Activated CD8-positive, alpha-beta T cell treated with anti-CD3 and anti-CD28 coated beads, Interleukin-2, amount 10 ng/mL, durations not matched to agents 7 days and 5 days (primary cell): ENCODE results near the gene CCDC188. TPM values are rescaled to one million over a fixed set of nuclear protein-coding genes. Genes with fewer than 3 reads are reported as not detected.
A peak's percentile ranks its signal among the peaks of the same experiment; 100 is the strongest.

Source experiments
- ATAC-seq: fragments of 150-1000 bp; cut with Tn5 transposase; one replicate; pipeline ENCODE4 v1.10.0; 2021; ENCODE audit warnings: moderate library complexity
- CTCF ChIA-PET: fragments of 350-600 bp; sonication (Branson Sonifier 250); formaldehyde crosslinking; loops from one replicate; lab custom pipeline; 2021; ENCODE audit warnings: antibody characterized with exemption; lab: Charles Lee
- POLR2A ChIA-PET: fragments of 350-600 bp; sonication (Branson Sonifier 250); formaldehyde crosslinking; loops from one replicate; lab custom pipeline; 2021; ENCODE audit warnings: antibody characterized with exemption; lab: Charles Lee
- DNase-seq: peaks from one replicate; pipeline ENCODE4 v3.0.0-alpha.2; 2020
- H3K27ac Mint-ChIP-seq: one replicate; pipeline ENCODE4 v1.8.0; 2021; ENCODE audit warnings: mild to moderate bottlenecking, mixed read lengths
- H3K27me3 Mint-ChIP-seq: one replicate; pipeline ENCODE4 v1.8.0; 2021; ENCODE audit warnings: low read depth, mixed read lengths
- H3K36me3 Mint-ChIP-seq: one replicate; pipeline ENCODE4 v1.8.0; 2021; ENCODE audit warnings: low read depth, mixed read lengths
- H3K4me1 Mint-ChIP-seq: one replicate; pipeline ENCODE4 v1.8.0; 2021; ENCODE audit warnings: low read depth, mixed read lengths
- H3K4me3 Mint-ChIP-seq: one replicate; pipeline ENCODE4 v1.8.0; 2021; ENCODE audit warnings: mild to moderate bottlenecking, mixed read lengths
- H3K9me3 Mint-ChIP-seq: one replicate; pipeline ENCODE4 v1.8.0; 2022; ENCODE audit warnings: mixed read lengths; ENCODE audit not compliant: insufficient read depth
- total RNA-seq, 2 experiments: library from RNA; stranded (reverse); gene quantifications; one replicate each; pipeline ENCODE4 v1.2.3, GENCODE V29; 2021

Gene CCDC188
- total RNA-seq, 2 experiments from 2014 or later = not detected

DNA sequence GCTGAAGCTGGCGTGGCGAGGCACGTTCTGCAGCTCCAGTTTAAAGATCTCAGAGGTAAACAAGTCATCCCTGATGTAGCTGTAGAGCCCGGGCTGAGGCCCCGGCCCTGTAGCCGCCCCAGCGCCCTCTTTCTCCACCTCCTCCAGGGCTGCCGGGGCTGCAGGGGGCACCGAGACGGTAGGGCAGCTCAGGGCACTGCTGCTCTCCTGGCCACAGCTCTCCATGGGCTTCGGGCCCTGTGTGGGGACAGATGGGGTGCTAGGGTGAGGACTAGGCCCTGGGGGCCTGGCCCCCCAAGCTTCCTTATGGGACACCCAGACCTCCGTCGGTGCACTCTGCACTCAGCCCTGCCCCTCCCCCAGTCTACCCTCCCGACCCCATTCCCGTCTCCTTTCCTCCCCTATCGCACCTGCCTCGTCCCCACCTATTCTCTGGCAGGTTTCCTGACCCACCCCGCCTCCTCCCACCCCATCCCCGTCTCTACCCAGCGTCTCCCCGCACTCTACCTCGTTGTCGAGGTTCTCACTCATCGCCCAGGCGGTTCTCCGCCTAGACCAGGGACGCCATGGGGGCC, 34.4 kb downstream of the CCDC188 start:
- no peaks in the 10 kb centered on the region for H3K27me3 Mint-ChIP-seq
- H3K36me3 Mint-ChIP-seq = peaks cover 61% of the 10 kb centered on the region
- CTCF ChIA-PET = interaction anchor here (0.9 to 4.4 kb wide), 3 partner anchors 8 to 21 kb away, joined by 3 to 28 read pairs (median 6); no protein-coding TSS in a partner anchor
- peaks cover 68% of the 10 kb centered on the region for H3K4me1 Mint-ChIP-seq
- H3K4me3 Mint-ChIP-seq = peak overlapping the region; percentile 90
- H3K9me3 Mint-ChIP-seq = no peaks in the 10 kb centered on the region
- POLR2A ChIA-PET = interaction anchor here (0.7 to 1.3 kb wide), 10 partner anchors 8 to 96 kb away, joined by 3 to 7 read pairs (median 4); partner anchors contain the start of genes DGCR8 and TANGO2
- DNase-seq = peak; percentile 31
- peak; percentile 0 for ATAC-seq
- H3K27ac Mint-ChIP-seq = peak overlapping the region; percentile 98

DNA sequence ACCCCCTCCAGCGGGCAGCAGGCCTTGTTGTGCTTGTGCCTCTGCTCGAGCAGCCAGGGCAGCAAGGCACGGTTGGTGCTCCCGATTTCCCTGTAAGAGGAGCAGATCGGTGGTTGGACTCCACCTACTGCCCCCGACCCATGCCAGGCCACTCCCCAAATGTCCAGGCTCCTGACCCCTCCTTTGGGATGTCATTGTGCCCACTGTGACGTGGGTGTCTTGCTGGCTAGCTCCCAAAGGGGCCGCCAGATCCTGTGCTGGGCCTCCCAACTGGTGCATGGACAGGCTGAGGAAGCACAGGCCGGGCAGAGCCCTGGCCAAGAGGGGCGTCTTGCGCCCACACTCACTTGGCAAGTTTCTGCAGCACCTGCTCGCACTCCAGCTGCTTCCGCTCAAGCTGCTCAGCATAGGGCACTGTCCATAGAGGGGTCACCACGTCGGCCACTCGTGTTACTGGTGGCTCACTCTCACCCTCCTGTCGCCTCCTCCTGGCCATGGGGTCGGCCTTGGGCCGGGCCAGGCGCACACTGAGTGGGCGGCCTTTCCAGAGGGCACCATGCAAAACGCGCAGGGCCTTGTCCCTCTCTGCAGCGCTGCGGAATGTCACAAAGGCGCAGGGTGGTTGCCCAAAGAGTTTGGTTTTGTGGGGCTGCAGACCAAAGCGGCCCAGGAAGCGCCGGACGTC, 35.0 kb downstream of the CCDC188 start, which contains the start of gene RANBP1:
Gene RANBP1, plus strand, starts transcription at position 414 of the 685 bp plus-strand sequence. Its CDS starts 81 bp downstream, at position 495.
- H3K4me1 Mint-ChIP-seq = peaks cover 69% of the 10 kb centered on the region
- ATAC-seq (no peak), DNase-seq (no peak)
- no peaks in the 10 kb centered on the region for H3K9me3 Mint-ChIP-seq
- peak within 1 kb of the TSS; percentile 98 for H3K27ac Mint-ChIP-seq
- ChIA-PET POLR2A (interaction anchor here (0.7 to 1.1 kb wide), 3 partner anchors 13 to 95 kb away, joined by 3 read pairs; partner anchors contain the start of genes DGCR8 and TANGO2), CTCF (interaction anchor here (0.9 to 4.4 kb wide), 2 partner anchors 14 to 21 kb away, joined by 3 to 28 read pairs; no protein-coding TSS in a partner anchor)
- peak within 1 kb of the TSS; percentile 90 for H3K4me3 Mint-ChIP-seq
- no peaks in the 10 kb centered on the region for H3K27me3 Mint-ChIP-seq
- H3K36me3 Mint-ChIP-seq = peaks cover 64% of the 10 kb centered on the region

DNA sequence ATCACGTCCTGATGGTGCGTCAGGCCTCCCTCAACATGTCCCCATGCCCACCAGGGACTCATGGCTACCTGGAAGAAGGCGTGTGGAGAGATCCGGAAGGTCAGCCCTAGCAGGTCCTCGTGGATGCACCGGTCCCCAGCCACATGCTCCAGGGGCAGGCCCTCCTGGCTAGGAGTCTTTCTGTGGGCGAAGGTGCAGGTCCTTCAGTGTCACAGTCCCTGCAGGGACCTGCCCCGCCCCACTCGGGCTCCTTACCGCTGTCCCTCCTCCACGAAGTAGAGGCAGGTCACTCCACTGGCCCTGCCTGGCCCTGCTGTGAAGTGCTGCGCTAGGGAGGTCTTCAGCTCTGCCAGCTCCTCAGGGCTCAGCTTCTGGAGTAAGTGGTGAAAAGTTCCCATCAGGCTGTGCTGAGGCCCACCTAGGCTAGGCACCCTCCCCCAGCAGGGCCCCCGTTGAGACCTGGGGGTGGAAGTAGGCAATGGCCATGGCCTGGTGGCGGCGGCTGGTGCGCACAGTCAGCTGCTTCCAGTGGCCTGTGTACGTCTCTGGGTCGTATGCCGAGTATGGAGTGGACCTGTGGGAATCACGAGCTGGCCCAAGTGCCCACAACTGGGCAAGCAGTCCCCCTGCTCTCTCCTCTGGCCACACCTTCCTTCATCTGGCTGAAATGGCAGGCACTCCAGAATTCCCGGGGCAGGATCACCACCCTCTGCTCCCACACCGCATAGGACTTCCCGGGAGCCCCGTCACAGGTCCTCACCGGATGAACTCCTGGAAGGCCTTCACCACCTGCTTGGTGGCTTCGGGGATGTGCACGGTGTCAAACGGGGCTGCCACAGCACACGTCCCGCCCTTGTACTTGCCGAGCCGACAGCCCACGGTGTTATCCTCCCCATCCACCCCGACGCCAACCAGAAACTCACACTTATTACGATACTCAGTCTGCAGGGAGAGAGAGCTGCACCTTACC, 36.1 kb downstream of the CCDC188 start:
- ATAC-seq = no peak
- no peak for DNase-seq
- peaks cover 64% of the 10 kb centered on the region for H3K36me3 Mint-ChIP-seq
- H3K4me3 Mint-ChIP-seq = peak overlapping the region; percentile 90
- ChIA-PET POLR2A (interaction anchor here (0.6 kb wide), 1 partner anchor 13 kb away, joined by 6 read pairs; no protein-coding TSS in a partner anchor), CTCF (no interaction called here)
- no peaks in the 10 kb centered on the region for H3K27me3 Mint-ChIP-seq
- peaks cover 66% of the 10 kb centered on the region for H3K4me1 Mint-ChIP-seq
- no peaks in the 10 kb centered on the region for H3K9me3 Mint-ChIP-seq
- peak overlapping the region; percentile 80 for H3K27ac Mint-ChIP-seq

DNA sequence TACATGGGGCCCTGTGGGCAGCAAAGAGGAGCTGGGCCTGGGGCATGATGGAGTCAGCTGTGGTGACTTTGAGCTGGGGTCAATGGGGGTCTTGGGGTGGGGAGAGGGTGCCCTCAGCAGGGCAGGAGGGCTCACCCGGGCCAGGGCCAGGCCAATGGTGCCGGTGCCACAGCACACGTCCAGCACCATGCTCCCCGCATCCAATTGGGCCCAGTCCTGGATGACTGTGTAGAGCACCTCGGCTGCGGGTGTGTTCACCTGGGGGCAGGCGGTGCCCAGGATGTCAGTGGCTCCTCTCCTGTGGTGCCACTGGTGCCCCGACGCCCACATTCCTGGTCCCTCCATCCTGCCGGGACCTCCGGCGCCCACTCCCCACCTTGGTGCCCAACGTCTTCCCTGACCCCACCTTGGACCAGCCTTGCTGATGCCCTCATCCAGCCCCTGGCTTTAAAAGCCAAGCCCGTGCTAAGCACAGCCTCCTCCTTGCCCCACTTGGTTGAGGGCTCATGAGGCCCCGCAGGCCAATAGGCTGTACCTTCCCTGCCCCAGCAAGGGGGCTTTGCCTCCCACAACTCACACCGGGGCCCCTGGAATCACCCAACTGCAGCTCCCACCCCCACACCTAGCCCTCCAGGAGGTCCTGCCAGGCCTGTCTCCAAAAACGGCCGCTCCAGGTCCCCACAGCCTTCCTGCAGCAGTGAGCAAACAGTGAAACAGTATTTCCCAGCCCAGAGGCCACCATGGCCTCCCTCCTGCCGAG, 37.1 kb downstream of the CCDC188 start:
- no peaks in the 10 kb centered on the region for H3K27me3 Mint-ChIP-seq
- peaks cover 57% of the 10 kb centered on the region for H3K36me3 Mint-ChIP-seq
- no peaks in the 10 kb centered on the region for H3K9me3 Mint-ChIP-seq
- no peak overlapping the region for H3K4me3 Mint-ChIP-seq
- H3K27ac Mint-ChIP-seq = peak overlapping the region; percentile 75
- peaks cover 55% of the 10 kb centered on the region for H3K4me1 Mint-ChIP-seq
- CTCF ChIA-PET = no interaction called here
- POLR2A ChIA-PET = no interaction called here
- DNase-seq (no peak), ATAC-seq (no peak)

DNA sequence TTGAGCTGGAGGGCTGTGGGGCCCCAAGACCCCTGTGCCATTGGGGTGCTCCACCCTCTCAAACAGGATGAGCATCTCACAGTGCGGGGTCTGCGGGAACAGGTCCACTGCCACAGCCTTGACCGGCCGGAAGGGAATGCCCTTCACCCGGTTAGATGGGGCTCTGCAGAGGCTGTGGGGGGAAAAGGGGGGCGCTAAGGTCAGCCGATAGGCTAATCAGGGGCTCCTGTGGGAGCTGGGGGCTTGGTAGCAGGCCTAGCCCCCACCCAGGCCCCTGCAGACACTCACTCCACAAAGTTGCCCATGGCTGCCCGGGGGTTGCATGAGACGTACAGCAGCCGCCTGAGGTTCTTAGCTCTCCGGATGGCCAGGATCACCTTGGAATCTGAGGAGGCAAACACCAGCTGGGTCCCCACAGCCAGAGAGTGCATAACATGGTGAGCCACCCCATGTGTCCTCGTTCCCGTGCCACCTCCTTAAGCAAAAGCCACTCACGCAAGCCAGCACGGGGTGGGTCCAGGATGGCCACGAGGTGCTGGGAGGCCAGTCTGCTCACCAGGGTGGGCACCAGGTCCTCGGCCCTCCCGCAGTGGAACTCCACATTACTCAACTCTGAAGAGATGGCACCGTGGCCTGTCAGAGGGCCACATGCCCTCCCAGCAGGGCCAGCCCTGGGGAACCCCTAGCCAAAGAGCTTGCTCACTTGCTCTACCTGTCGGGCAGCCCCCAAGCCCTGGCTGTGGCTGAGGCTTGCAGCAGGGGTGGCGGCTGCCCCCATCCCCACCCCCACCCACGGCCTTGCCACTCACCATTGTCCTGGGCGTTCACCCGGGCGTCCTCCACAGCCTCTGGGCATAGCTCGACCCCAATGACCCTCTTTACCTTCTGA, 38.0 kb downstream of the CCDC188 start:
- Mint-ChIP-seq H3K27ac (peak overlapping the region; percentile 84), H3K4me1 (peaks cover 52% of the 10 kb centered on the region), H3K36me3 (peaks cover 53% of the 10 kb centered on the region), H3K4me3 (no peak overlapping the region), H3K27me3 (no peaks in the 10 kb centered on the region), H3K9me3 (no peaks in the 10 kb centered on the region)
- ATAC-seq = no peak
- no peak for DNase-seq
- POLR2A ChIA-PET = interaction anchor here (0.7 kb wide), 1 partner anchor 315 kb away, joined by 3 read pairs; no protein-coding TSS in a partner anchor
- CTCF ChIA-PET = interaction anchor here (1.0 to 2.2 kb wide), 3 partner anchors 14 to 40 kb away, joined by 3 to 9 read pairs (median 6); no protein-coding TSS in a partner anchor

DNA sequence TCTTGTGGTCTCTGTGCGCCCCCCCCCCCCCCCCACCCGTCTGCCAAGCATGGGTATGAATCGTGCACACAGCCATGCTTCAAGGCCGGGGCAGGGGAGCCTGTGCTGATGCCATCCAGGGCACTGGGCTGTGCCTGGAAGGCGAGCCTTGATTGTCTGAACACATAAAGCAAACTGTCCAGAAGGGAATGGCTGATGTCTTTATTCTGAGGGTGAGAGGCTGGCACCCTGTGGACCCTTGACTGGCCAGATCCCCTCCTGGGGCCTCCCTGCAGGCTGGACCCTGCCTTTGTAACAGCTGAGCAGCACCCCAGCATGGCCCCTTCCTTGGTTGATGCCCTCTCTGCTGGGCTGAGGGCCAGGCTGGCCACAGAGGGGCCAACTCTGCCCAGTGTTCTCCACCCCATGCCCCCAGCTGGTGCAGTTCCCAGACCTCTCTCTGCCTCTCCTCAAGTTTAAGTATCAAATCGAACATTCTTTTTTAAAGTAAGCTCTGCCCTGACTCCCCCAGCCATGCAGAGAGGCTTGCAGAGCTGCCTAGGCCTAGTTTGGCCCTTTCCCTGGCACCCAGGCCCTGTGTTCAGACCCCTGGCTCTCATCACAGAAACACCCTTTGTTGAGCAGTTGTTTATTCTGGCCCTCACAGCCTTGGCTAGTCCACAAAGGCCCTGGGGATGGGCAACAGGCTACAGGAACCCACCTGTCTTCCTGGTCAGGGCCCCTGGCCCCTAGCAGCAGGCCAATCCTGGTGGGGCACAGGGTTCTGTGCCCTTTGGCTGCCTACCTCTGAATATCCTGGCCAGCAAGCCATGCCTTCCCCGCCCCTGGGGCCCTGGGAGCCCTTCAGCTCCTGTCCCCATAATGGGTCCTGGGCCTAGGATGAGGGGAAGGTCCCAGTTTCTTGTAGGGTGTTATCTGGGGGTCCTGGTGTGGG, 38.9 kb downstream of the CCDC188 start:
- H3K4me3 Mint-ChIP-seq = no peak overlapping the region
- peaks cover 60% of the 10 kb centered on the region for H3K36me3 Mint-ChIP-seq
- POLR2A ChIA-PET = interaction anchor here (1.5 kb wide), 1 partner anchor 11 kb away, joined by 8 read pairs; no protein-coding TSS in a partner anchor
- H3K27ac Mint-ChIP-seq = peak overlapping the region; percentile 84
- peaks cover 52% of the 10 kb centered on the region for H3K4me1 Mint-ChIP-seq
- H3K9me3 Mint-ChIP-seq = no peaks in the 10 kb centered on the region
- CTCF ChIA-PET = interaction anchor here (0.7 to 2.2 kb wide), 8 partner anchors 10 to 92 kb away, joined by 3 to 12 read pairs (median 7); no protein-coding TSS in a partner anchor
- DNase-seq (no peak), ATAC-seq (no peak)
- H3K27me3 Mint-ChIP-seq = no peaks in the 10 kb centered on the region

DNA sequence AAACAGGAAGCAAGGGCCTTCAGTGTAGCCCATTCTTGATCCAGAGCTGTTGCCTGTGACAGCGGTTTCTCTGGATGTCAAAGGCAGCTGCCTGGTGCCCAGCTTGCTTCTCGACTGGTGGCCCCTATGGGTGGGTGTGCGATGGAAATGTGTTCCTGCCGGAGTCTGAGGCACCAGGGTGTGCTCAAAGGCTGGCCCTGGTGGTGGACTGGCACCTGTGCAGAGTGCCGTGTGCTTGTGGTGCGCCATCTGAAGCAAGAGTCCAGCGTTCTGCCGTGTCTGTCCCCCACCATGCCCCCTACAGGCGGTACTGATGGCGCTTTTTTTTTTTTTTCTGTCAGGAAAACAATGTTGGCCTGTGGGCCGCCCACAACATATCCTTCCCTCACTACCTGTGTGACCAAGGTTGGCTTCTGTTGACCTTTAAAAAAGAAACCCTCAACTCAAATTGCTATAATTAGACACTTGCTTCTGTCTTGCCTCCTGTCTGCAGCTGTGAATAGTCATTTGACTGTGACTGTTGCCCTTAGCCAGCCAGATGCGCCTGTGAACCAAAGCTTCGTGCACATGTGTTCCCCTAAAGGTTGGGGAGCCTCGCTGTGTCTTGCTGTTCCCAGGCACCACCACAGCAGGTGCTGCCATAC, 39.7 kb downstream of the CCDC188 start:
- Mint-ChIP-seq H3K9me3 (no peaks in the 10 kb centered on the region), H3K4me1 (peaks cover 52% of the 10 kb centered on the region), H3K27me3 (no peaks in the 10 kb centered on the region), H3K36me3 (peaks cover 63% of the 10 kb centered on the region), H3K4me3 (peak overlapping the region; percentile 14), H3K27ac (peak overlapping the region; percentile 88)
- ChIA-PET POLR2A (interaction anchor here (0.8 to 1.5 kb wide), 2 partner anchors 9 to 10 kb away, joined by 3 to 8 read pairs; no protein-coding TSS in a partner anchor), CTCF (interaction anchor here (0.6 to 2.2 kb wide), 14 partner anchors 9 to 141 kb away, joined by 3 to 12 read pairs (median 4); no protein-coding TSS in a partner anchor)
- ATAC-seq (peak; percentile 77), DNase-seq (peak; percentile 63)

DNA sequence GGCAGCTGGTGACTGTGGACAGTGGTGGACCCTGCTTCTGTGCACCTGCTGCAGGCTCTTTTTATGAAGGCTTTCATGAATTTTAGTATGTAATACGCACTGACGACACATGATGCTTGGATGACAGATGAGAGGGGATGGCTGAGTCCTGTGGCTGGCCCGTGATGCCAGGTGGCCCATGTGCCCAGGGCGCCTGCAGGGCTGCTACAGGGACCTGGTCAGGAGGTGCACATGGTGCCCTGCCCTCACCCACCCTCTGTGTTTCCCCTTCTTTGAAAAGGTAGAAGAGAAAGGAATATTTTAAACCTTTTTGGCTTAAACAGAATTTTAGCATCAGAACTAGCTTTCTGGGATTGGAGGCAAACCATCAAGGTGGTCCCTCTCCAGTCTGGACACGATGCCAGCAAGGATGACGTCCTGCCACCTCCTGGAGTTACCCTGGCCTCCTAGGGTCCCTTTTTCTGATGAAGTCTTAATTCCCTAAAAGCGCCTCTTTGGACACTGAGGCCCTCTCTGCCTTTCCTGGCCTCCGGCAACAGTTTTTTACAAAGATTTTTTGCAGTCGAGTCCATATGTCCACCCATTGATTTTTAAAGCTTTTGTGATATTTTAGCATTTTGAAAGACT, 40.4 kb downstream of the CCDC188 start:
- DNase-seq (no peak), ATAC-seq (no peak)
- H3K27ac Mint-ChIP-seq = peak overlapping the region; percentile 88
- peaks cover 47% of the 10 kb centered on the region for H3K4me1 Mint-ChIP-seq
- CTCF ChIA-PET = interaction anchor here (0.6 to 2.2 kb wide), 12 partner anchors 8 to 141 kb away, joined by 3 to 12 read pairs (median 4); no protein-coding TSS in a partner anchor
- H3K4me3 Mint-ChIP-seq = no peak overlapping the region
- POLR2A ChIA-PET = interaction anchor here (0.8 to 1.5 kb wide), 2 partner anchors 9 to 10 kb away, joined by 3 to 8 read pairs; no protein-coding TSS in a partner anchor
- no peaks in the 10 kb centered on the region for H3K27me3 Mint-ChIP-seq
- H3K9me3 Mint-ChIP-seq = no peaks in the 10 kb centered on the region
- H3K36me3 Mint-ChIP-seq = peaks cover 61% of the 10 kb centered on the region
